HEK293 (cell line): Measurements from ENCODE around the gene CACNG1.
A peak's percentile ranks its signal among the peaks of the same experiment; 100 is the strongest.

Source experiments
- CTCF ChIA-PET: fragments of 350-600 bp; formaldehyde crosslinking; extraction: SDS; loops from one replicate; lab custom pipeline; 2021; ENCODE audit warnings: antibody characterized with exemption; lab: Yijun Ruan, JAX
- POLR2A ChIA-PET: fragments of 300-600 bp; formaldehyde crosslinking; extraction: SDS; loops from one replicate; lab custom pipeline; 2020; ENCODE audit warnings: antibody characterized with exemption, inconsistent platforms; lab: Yijun Ruan, JAX
- H3K27ac ChIP-seq: fragments of 200-500 bp; sonication (Bioruptor generic); 2 replicates; pipeline ENCODE4 v1.5.1; 2014; ENCODE audit warnings: low read depth, low read length, control low read depth, inconsistent platforms; ENCODE audit errors: extremely low read depth
- H3K36me3 ChIP-seq, 2 experiments: fragments of 200-500 bp in 1 of 2; sonication (Bioruptor generic) in 1 of 2; 1 replicate in 1 of 2; 2 replicates in 1 of 2; pipeline ENCODE4 v1.5.1; 2014 to 2017; ENCODE audit warnings: inconsistent platforms in 2 of 2, low read length in 2 of 2; ENCODE audit not compliant: control insufficient read depth in 2 of 2, insufficient read depth in 1 of 2
- H3K4me1 ChIP-seq: fragments of 200-500 bp; sonication (Bioruptor generic); 2 replicates; pipeline ENCODE4 v1.5.1; 2014; ENCODE audit warnings: mild to moderate bottlenecking, low read length, inconsistent platforms; ENCODE audit not compliant: control insufficient read depth, insufficient read depth
- H3K4me3 ChIP-seq: 2 replicates; pipeline ENCODE4 v1.5.1; 2011; ENCODE audit warnings: low read depth, mild to moderate bottlenecking, control low read depth, low read length, moderate library complexity
- H3K9me3 ChIP-seq: fragments of 200-500 bp; sonication (Bioruptor generic); 2 replicates; pipeline ENCODE4 v1.5.1; 2014; ENCODE audit warnings: low read depth, low read length, inconsistent platforms; ENCODE audit not compliant: control insufficient read depth, insufficient read depth
- GLI4 ChIP-seq: fragments of 450-650 bp; formaldehyde crosslinking; IDR thresholded peaks from 2 replicates; pipeline ENCODE4 v1.5.1; 2016; ENCODE audit warnings: missing biosample characterization, missing genetic modification characterization
- HOXA7 ChIP-seq: sonication (generic); formaldehyde crosslinking; IDR thresholded peaks from 2 replicates; pipeline ENCODE4 v1.8.1; 2022; ENCODE audit warnings: missing genetic modification reagents, borderline replicate concordance
- HOXC10 ChIP-seq: sonication (generic); formaldehyde crosslinking; IDR thresholded peaks from 2 replicates; pipeline ENCODE4 v1.8.1; 2023; ENCODE audit warnings: mild to moderate bottlenecking, missing genetic modification reagents
- KLF7 ChIP-seq: fragments of 450-650 bp; formaldehyde crosslinking; IDR thresholded peaks from 2 replicates; pipeline ENCODE4 v1.5.1; 2016; ENCODE audit warnings: missing biosample characterization, missing genetic modification characterization, borderline replicate concordance
- OSR2 ChIP-seq: fragments of 450-650 bp; formaldehyde crosslinking; IDR thresholded peaks from 2 replicates; pipeline ENCODE4 v1.5.1; 2016; ENCODE audit warnings: missing biosample characterization, missing genetic modification characterization
- SCRT1 ChIP-seq: fragments of 450-650 bp; formaldehyde crosslinking; IDR thresholded peaks from 2 replicates; pipeline ENCODE4 v1.5.1; 2016; ENCODE audit warnings: missing biosample characterization, missing genetic modification characterization, borderline replicate concordance
- SP7 ChIP-seq: fragments of 450-650 bp; formaldehyde crosslinking; IDR thresholded peaks from 2 replicates; pipeline ENCODE4 v1.5.1; 2016; ENCODE audit warnings: missing biosample characterization, missing genetic modification characterization
- ZBTB21 ChIP-seq: fragments of 450-650 bp; formaldehyde crosslinking; IDR thresholded peaks from 2 replicates; pipeline ENCODE4 v1.5.1; 2017; ENCODE audit warnings: missing biosample characterization, missing genetic modification characterization
- ZEB2 ChIP-seq: fragments of 450-650 bp; formaldehyde crosslinking; IDR thresholded peaks from 2 replicates; pipeline ENCODE4 v1.5.1; 2016; ENCODE audit warnings: missing biosample characterization, missing genetic modification characterization
- ZIC2 ChIP-seq: fragments of 450-650 bp; formaldehyde crosslinking; IDR thresholded peaks from 2 replicates; pipeline ENCODE4 v1.5.1; 2016; ENCODE audit warnings: missing biosample characterization, missing genetic modification characterization
- ZNF239 ChIP-seq: fragments of 450-650 bp; formaldehyde crosslinking; IDR thresholded peaks from 2 replicates; pipeline ENCODE4 v1.5.1; 2016; ENCODE audit warnings: missing biosample characterization, missing genetic modification characterization
- ZNF248 ChIP-seq: fragments of 450-650 bp; formaldehyde crosslinking; IDR thresholded peaks from 2 replicates; pipeline ENCODE4 v1.5.1; 2017; ENCODE audit warnings: missing biosample characterization, missing genetic modification characterization
- ZNF302 ChIP-seq: fragments of 450-650 bp; formaldehyde crosslinking; IDR thresholded peaks from 2 replicates; pipeline ENCODE4 v1.5.1; 2016; ENCODE audit warnings: missing biosample characterization, missing genetic modification characterization, low read depth
- ZNF324 ChIP-seq: fragments of 450-650 bp; formaldehyde crosslinking; IDR thresholded peaks from 2 replicates; pipeline ENCODE4 v1.5.1; 2016; ENCODE audit warnings: missing biosample characterization, missing genetic modification characterization
- ZNF426 ChIP-seq: fragments of 450-650 bp; formaldehyde crosslinking; IDR thresholded peaks from 2 replicates; pipeline ENCODE4 v1.5.1; 2017; ENCODE audit warnings: missing biosample characterization, missing genetic modification characterization, mild to moderate bottlenecking, inconsistent platforms, moderate library complexity
- ZNF433 ChIP-seq: fragments of 450-650 bp; formaldehyde crosslinking; IDR thresholded peaks from 2 replicates; pipeline ENCODE4 v1.5.1; 2016; ENCODE audit warnings: missing biosample characterization, missing genetic modification characterization, low read depth
- ZNF473 ChIP-seq: fragments of 450-650 bp; formaldehyde crosslinking; IDR thresholded peaks from 2 replicates; pipeline ENCODE4 v1.5.1; 2017; ENCODE audit warnings: missing biosample characterization, missing genetic modification characterization
- ZNF48 ChIP-seq: fragments of 450-650 bp; formaldehyde crosslinking; IDR thresholded peaks from 2 replicates; pipeline ENCODE4 v1.5.1; 2016; ENCODE audit warnings: missing biosample characterization, missing genetic modification characterization
- ZNF514 ChIP-seq: fragments of 450-650 bp; formaldehyde crosslinking; IDR thresholded peaks from 2 replicates; pipeline ENCODE4 v1.5.1; 2016; ENCODE audit warnings: missing biosample characterization, missing genetic modification characterization
- ZNF621 ChIP-seq: fragments of 450-650 bp; formaldehyde crosslinking; IDR thresholded peaks from 2 replicates; pipeline ENCODE4 v1.5.1; 2017; ENCODE audit warnings: missing biosample characterization, missing genetic modification characterization
- ZNF626 ChIP-seq: fragments of 450-650 bp; sonication (Bioruptor Pico); formaldehyde crosslinking; IDR thresholded peaks from 2 replicates; pipeline ENCODE4 v1.5.1; 2018; ENCODE audit warnings: missing biosample characterization, missing genetic modification characterization, inconsistent platforms
- ZNF660 ChIP-seq: fragments of 450-650 bp; IDR thresholded peaks from 2 replicates; pipeline ENCODE4 v1.5.1; 2018; ENCODE audit warnings: missing biosample characterization, mild to moderate bottlenecking, missing genetic modification characterization
- ZNF664 ChIP-seq: fragments of 450-650 bp; formaldehyde crosslinking; IDR thresholded peaks from 2 replicates; pipeline ENCODE4 v1.5.1; 2016; ENCODE audit warnings: missing biosample characterization, missing genetic modification characterization
- ZNF76 ChIP-seq: fragments of 450-650 bp; formaldehyde crosslinking; IDR thresholded peaks from 2 replicates; pipeline ENCODE4; 2016; ENCODE audit warnings: low read depth, missing biosample characterization, missing genetic modification characterization, borderline replicate concordance
- TF ChIP-seq, protein P1 (sequence below): fragments of 450-650 bp; formaldehyde crosslinking; IDR thresholded peaks from 2 replicates; pipeline ENCODE4 v1.5.1; 2016; ENCODE audit warnings: missing biosample characterization, missing genetic modification characterization
- TF ChIP-seq, protein P2 (sequence below): fragments of 450-650 bp; IDR thresholded peaks from 2 replicates; pipeline ENCODE4 v1.5.1; 2018; ENCODE audit warnings: missing biosample characterization, missing genetic modification characterization
- TF ChIP-seq, protein P3 (sequence below): fragments of 450-650 bp; formaldehyde crosslinking; IDR thresholded peaks from 2 replicates; pipeline ENCODE4 v1.5.1; 2016; ENCODE audit warnings: missing biosample characterization, missing genetic modification characterization
- TF ChIP-seq, protein P4 (sequence below): fragments of 450-650 bp; formaldehyde crosslinking; IDR thresholded peaks from 2 replicates; pipeline ENCODE4 v1.5.1; 2016; ENCODE audit warnings: missing biosample characterization, missing genetic modification characterization
- TF ChIP-seq, protein P5 (sequence below): fragments of 450-650 bp; formaldehyde crosslinking; optimal IDR thresholded peaks from 2 replicates; pipeline ENCODE3; 2016; ENCODE audit warnings: missing biosample characterization, mild to moderate bottlenecking, missing genetic modification characterization
- TF ChIP-seq, protein P6 (sequence below): fragments of 450-650 bp; formaldehyde crosslinking; IDR thresholded peaks from 2 replicates; pipeline ENCODE4 v1.5.1; 2017; ENCODE audit warnings: missing biosample characterization, missing genetic modification characterization

Gene CACNG1

DNA sequence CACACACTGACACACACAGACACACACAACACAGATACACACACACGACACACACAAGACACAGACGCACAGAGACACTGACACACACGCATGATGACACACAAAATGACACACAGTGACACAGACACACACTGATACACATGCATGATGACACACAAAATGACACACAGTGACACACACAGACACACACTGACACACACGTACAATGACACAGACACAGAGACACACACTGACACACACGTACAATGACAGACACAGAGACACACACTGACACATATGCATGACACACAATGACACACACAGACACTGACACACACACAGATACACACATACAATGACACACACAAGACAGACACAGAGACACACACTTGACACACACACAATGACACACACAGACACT is 10.3 kb downstream of the CACNG1 start:
- Histone ChIP-seq H3K4me1 (no peaks in the 10 kb centered on the region), H3K27ac (no peak overlapping the region), H3K4me3 (no peak overlapping the region), H3K36me3 (no peaks in the 10 kb centered on the region), H3K9me3 (no peaks in the 10 kb centered on the region)
- POLR2A ChIA-PET = no interaction called here
- CTCF ChIA-PET = no interaction called here
- TF ChIP-seq GLI4 (tag by site-specific recombination) (no peak), ZNF426 (tag by site-specific recombination) (no peak), SCRT1 (tag by site-specific recombination) (no peak), KLF7 (tag by site-specific recombination) (no peak), ZNF248 (tag by site-specific recombination) (no peak), ZNF433 (tag by site-specific recombination) (no peak), HOXA7 (CRISPR knock-in tag) (no peak), ZNF473 (no peak), ZNF664 (tag by site-specific recombination) (no peak), ZNF239 (tag by site-specific recombination) (peak; percentile 66; the same call in 1 of the 2 replicates), HOXC10 (no peak), ZNF76 (no peak), ZNF302 (tag by site-specific recombination) (no peak), ZEB2 (tag by site-specific recombination) (no peak), ZNF626 (tag by site-specific recombination) (no peak), ZNF48 (0 out of 2 replicates have a peak, but pooled peaks have one; percentile 27), ZIC2 (tag by site-specific recombination) (no peak), ZNF621 (0 out of 2 replicates have a peak, but pooled peaks have one; percentile 15), SP7 (tag by site-specific recombination) (no peak), ZNF324 (tag by site-specific recombination) (no peak), ZNF660 (no peak), ZBTB21 (no peak), OSR2 (no peak), ZNF514 (tag by site-specific recombination) (no peak)
- TF ChIP-seq, protein P1, sequence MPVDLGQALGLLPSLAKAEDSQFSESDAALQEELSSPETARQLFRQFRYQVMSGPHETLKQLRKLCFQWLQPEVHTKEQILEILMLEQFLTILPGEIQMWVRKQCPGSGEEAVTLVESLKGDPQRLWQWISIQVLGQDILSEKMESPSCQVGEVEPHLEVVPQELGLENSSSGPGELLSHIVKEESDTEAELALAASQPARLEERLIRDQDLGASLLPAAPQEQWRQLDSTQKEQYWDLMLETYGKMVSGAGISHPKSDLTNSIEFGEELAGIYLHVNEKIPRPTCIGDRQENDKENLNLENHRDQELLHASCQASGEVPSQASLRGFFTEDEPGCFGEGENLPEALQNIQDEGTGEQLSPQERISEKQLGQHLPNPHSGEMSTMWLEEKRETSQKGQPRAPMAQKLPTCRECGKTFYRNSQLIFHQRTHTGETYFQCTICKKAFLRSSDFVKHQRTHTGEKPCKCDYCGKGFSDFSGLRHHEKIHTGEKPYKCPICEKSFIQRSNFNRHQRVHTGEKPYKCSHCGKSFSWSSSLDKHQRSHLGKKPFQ (tag by site-specific recombination) = no peak
- TF ChIP-seq, protein P2, sequence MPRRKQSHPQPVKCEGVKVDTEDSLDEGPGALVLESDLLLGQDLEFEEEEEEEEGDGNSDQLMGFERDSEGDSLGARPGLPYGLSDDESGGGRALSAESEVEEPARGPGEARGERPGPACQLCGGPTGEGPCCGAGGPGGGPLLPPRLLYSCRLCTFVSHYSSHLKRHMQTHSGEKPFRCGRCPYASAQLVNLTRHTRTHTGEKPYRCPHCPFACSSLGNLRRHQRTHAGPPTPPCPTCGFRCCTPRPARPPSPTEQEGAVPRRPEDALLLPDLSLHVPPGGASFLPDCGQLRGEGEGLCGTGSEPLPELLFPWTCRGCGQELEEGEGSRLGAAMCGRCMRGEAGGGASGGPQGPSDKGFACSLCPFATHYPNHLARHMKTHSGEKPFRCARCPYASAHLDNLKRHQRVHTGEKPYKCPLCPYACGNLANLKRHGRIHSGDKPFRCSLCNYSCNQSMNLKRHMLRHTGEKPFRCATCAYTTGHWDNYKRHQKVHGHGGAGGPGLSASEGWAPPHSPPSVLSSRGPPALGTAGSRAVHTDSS (tag by site-specific recombination) = no peak
- TF ChIP-seq, protein P3, sequence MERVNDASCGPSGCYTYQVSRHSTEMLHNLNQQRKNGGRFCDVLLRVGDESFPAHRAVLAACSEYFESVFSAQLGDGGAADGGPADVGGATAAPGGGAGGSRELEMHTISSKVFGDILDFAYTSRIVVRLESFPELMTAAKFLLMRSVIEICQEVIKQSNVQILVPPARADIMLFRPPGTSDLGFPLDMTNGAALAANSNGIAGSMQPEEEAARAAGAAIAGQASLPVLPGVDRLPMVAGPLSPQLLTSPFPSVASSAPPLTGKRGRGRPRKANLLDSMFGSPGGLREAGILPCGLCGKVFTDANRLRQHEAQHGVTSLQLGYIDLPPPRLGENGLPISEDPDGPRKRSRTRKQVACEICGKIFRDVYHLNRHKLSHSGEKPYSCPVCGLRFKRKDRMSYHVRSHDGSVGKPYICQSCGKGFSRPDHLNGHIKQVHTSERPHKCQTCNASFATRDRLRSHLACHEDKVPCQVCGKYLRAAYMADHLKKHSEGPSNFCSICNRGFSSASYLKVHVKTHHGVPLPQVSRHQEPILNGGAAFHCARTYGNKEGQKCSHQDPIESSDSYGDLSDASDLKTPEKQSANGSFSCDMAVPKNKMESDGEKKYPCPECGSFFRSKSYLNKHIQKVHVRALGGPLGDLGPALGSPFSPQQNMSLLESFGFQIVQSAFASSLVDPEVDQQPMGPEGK = no peak
- TF ChIP-seq, protein P4, sequence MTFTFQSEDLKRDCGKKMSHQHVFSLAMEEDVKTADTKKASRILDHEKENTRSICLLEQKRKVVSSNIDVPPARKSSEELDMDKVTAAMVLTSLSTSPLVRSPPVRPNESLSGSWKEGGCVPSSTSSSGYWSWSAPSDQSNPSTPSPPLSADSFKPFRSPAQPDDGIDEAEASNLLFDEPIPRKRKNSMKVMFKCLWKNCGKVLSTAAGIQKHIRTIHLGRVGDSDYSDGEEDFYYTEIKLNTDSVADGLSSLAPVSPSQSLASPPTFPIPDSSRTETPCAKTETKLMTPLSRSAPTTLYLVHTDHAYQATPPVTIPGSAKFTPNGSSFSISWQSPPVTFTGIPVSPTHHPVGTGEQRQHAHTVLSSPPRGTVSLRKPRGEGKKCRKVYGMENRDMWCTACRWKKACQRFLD (tag by site-specific recombination) = no peak
- TF ChIP-seq, protein P5, sequence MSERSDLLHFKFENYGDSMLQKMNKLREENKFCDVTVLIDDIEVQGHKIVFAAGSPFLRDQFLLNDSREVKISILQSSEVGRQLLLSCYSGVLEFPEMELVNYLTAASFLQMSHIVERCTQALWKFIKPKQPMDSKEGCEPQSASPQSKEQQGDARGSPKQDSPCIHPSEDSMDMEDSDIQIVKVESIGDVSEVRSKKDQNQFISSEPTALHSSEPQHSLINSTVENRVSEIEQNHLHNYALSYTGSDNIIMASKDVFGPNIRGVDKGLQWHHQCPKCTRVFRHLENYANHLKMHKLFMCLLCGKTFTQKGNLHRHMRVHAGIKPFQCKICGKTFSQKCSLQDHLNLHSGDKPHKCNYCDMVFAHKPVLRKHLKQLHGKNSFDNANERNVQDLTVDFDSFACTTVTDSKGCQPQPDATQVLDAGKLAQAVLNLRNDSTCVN (tag by site-specific recombination) = no peak
- TF ChIP-seq, protein P6, sequence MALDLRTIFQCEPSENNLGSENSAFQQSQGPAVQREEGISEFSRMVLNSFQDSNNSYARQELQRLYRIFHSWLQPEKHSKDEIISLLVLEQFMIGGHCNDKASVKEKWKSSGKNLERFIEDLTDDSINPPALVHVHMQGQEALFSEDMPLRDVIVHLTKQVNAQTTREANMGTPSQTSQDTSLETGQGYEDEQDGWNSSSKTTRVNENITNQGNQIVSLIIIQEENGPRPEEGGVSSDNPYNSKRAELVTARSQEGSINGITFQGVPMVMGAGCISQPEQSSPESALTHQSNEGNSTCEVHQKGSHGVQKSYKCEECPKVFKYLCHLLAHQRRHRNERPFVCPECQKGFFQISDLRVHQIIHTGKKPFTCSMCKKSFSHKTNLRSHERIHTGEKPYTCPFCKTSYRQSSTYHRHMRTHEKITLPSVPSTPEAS = peak; percentile 93
